T-helper 1 cell treated with Interleukin-12 subunit alpha and Interleukin-12 subunit beta and Interleukin-4 antibody, amounts not matched to agents 30 ng/mL and 1 ng/mL, for 36 hours (primary cell): ENCODE measurements around the gene CDC25C. TPM values are rescaled to one million over a fixed set of nuclear protein-coding genes. Genes with fewer than 3 reads are reported as not detected.

Experiments
- intact Hi-C: fragments of 100-400 bp; cut with micrococcal nuclease; formaldehyde crosslinking; loops from one replicate; pipeline ENCODE4 v1.15.1; 2024
- total RNA-seq: library from RNA; stranded (reverse); gene quantifications from 2 replicates; pipeline ENCODE4 v1.2.3, GENCODE V29; 2022

CDC25C gene
- total RNA-seq, 1 donor from 2014 or later = 7.5 TPM

DNA sequence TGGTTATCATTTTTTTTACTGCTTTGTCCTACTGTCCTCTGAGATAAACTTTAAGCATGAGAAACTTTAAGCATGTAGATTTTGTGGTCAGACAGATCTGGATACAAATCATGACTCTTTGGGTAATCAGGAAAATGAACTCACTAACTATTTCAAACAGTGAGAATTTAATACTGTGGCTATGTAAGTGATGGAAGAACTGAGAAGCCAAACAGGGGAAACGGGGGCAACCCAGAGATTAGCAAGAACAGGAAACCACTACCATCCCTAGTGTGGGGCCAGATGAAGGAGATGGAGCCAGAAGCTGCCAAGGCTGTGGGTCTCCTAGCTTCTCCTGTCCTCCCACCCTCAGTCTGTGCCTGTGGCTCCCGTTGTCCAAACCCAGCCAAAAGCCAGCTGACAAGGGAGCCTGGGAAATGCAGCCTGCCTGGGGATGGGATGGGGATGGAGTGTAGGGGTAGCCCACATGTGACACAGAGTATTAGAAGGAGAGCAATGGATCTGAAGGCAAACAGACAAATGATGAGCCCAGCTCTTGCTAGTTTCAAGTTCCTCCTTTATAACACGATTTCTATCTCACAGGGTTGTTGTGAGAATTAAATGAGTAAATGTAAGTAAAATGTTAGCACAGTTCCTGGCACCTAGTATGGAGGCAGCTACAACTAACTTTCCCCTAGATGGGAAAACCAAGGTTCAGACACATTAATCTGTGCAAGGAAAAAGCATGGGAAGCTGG, 90.8 kb downstream of the CDC25C start:
- intact Hi-C loops = no loop called here

GRCh38 chr5:138238034-138238433, 93.6 kb downstream of the CDC25C start:
- intact Hi-C loops = no loop called here

Other genes starting within 250 kb of the CDC25C start
- not detected in 2 replicates for gene WNT8A, start 247.8 kb downstream of the CDC25C start, total RNA-seq
- not detected in 2 replicates for gene NME5, start 192.4 kb downstream of the CDC25C start, total RNA-seq
- 53.6 and 62.5 TPM in 2 replicates for gene BRD8, start 153.2 kb downstream of the CDC25C start, total RNA-seq
- gene KIF20A, start 152.7 kb downstream of the CDC25C start, total RNA-seq = 30.2 and 33.3 TPM in 2 replicates
- 34.3 and 40.7 TPM in 2 replicates for gene CDC23, start 118.5 kb downstream of the CDC25C start, total RNA-seq
- 0.10 and 0.17 TPM in 2 replicates for gene GFRA3, start 57.2 kb downstream of the CDC25C start, total RNA-seq
- gene FAM53C, start 6.5 kb upstream of the CDC25C start, total RNA-seq = 23.6 and 23.9 TPM in 2 replicates
- gene KDM3B, start 20.9 kb upstream of the CDC25C start, total RNA-seq = 63.9 and 68.5 TPM in 2 replicates
- 1.1 and 1.8 TPM in 2 replicates for gene REEP2, start 107.3 kb upstream of the CDC25C start, total RNA-seq
- 14.9 and 15.9 TPM in 2 replicates for gene EGR1, start 133.7 kb upstream of the CDC25C start, total RNA-seq
- 95.7 and 102 TPM in 2 replicates for gene ETF1, start 211.4 kb upstream of the CDC25C start, total RNA-seq
- 191 and 201 TPM in 2 replicates for gene HSPA9, start 243.6 kb upstream of the CDC25C start, total RNA-seq